Left renal cortex interstitium (tissue), 4 donors: ENCODE data around the gene ZCCHC17. TPM values are rescaled to one million over a fixed set of nuclear protein-coding genes. Genes with fewer than 3 reads are reported as not detected.

Experiments
- DNase-seq, 4 donors: peaks; one replicate each; pipeline ENCODE4 v3.0.0-alpha.2; 2013; ENCODE audit warnings: low read depth in 4 of 4, low spot score in 2 of 4, missing footprints in 1 of 4
- polyA plus RNA-seq, 4 donors: library from polyadenylated mRNA; unstranded; fragments of 120-200 nt; gene quantifications; one replicate each; pipeline ENCODE4 v1.2.1, GENCODE V29; 2013; ENCODE audit not compliant: insufficient read length in 4 of 4

ZCCHC17 gene
- polyA plus RNA-seq, 4 donors, result 45.7 to 55.7 (median 48.6) TPM

GRCh38 chr1:31389616-31390015 is 92.8 kb downstream of the ZCCHC17 start:
- DNase-seq, result no peak

GRCh38 chr1:31390071-31390470 is 93.2 kb downstream of the ZCCHC17 start:
- no peak for DNase-seq

DNA sequence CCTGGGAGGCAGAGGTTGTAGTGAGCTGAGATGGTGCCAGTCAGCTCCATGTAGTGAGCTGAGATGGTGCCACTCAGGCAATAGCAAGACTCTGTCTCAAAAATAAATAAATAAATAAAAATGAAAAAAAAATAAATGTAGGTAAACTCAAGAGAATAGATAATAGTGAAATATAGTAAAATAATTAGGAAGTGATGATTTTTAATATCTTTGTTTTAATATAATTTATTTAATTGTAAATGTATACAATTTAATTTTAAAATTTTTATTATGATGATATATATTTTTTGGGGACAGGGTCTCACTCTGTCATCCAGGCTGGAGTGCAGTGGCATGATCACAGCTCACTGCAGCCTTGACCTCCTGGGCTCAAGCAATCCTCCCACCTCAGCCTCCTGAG is 96.6 kb downstream of the ZCCHC17 start:
- DNase-seq, result no peak

GRCh38 chr1:31394584-31395193 is 97.9 kb downstream of the ZCCHC17 start:
- peak in 3 of 4 donors; percentile 51 to 66 (median 61) for DNase-seq

- no peak for DNase-seq
These were observed 100.0 kb downstream of the ZCCHC17 start for GRCh38 chr1:31396633-31397351.

DNA sequence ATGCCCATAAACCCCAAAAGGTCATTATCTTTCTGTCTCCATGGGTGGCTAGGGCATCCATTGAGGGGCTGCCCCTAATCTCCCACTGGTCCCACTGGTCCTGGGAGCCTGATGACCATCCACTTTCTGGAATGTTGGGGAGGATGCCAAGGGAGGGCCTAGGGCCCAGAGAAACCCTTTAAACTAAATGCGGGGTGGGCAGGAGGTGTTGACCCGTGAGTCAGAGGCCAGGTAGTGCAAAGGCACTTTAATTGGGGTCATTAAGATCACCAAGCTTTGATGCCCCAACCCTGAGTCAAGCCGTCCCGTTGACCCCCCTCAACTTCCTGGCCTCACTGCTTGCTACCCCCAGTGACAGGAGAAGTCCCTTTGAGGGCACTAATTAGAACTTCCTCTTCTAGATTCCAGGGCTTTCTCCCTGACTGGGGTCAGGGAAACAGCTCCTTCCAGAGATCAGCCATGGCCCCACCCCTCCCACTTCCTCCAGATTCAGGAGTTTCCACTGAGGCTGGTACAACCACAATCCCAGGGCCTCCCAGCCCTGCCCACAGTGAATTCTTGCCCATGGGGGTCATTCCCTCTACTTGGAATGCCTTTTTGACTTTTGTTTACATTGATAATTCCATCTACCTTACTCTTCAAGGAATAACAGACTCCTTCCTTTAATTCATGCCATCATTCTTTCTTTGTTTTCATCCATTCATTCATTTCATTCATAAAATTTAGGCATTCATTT is 100.7 kb downstream of the ZCCHC17 start:
- no peak for DNase-seq

- no peak for DNase-seq
These were observed 101.4 kb downstream of the ZCCHC17 start for GRCh38 chr1:31398246-31398645.

- no peak for DNase-seq
These were observed 103.1 kb downstream of the ZCCHC17 start for GRCh38 chr1:31399976-31400375.

DNA sequence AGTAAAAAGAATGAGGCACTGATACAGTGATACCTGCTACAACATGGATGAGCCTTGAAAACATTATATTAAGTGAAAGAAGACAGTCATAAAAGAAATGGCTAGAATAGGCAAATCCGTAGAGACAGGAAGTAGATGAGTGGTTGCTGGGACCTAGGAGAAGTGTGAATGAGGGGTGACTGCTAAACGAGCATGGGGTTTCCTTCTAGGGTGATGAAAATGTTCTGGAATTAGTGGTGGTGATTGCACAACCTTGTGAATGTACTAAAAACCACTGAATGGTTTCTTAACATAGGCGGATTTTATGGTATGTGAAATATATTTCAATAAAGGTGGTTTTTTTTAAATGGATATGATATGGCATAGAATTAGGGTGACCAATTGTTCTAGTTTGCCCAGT is 103.6 kb downstream of the ZCCHC17 start:
- DNase-seq, result no peak

GRCh38 chr1:31401241-31401640 is 104.4 kb downstream of the ZCCHC17 start:
- DNase-seq, result no peak

GRCh38 chr1:31405578-31406245 is 108.9 kb downstream of the ZCCHC17 start:
- DNase-seq, result no peak

GRCh38 chr1:31407029-31407626 is 110.3 kb downstream of the ZCCHC17 start:
- no peak for DNase-seq

DNA sequence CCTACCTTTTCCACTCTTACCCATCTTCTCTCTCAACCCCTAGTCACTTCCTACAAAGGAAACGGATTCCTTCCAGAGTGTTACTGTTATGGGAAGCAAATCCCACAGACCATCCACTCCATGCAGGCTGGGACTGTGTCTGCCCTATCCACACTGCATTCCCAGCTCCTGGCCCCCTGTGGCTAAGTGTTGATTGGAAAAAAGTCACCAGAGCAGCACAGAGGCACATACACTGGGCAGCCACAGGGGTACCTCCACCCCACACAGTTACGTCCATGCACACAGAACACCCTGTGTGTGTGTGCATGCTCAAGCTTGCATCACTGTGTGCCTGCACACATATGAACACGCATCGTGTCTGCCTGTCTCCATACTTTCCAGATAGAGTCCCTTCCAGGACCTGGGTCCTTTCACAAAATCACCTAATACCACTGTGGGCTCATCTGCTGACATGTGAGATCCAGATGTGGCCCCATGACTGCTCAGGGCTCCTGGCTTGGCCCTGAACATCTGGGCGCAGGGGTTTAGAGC is 112.0 kb downstream of the ZCCHC17 start:
- no peak for DNase-seq

- no peak for DNase-seq
These were observed 113.4 kb downstream of the ZCCHC17 start for GRCh38 chr1:31409946-31410858.

GRCh38 chr1:31410871-31411270 is 114.0 kb downstream of the ZCCHC17 start:
- no peak for DNase-seq

- DNase-seq, result no peak
These were observed 115.4 kb downstream of the ZCCHC17 start for GRCh38 chr1:31412205-31412604.

- no peak for DNase-seq
These were observed 116.0 kb downstream of the ZCCHC17 start, which contains the start of gene SERINC2 for GRCh38 chr1:31412732-31413404. Gene SERINC2 (plus strand): TSS chr1:31413213. CDS start chr1:31413266, 53 bp downstream.

- DNase-seq, result peak in 3 of 4 donors; percentile 30 to 55 (median 51)
These were observed 116.7 kb downstream of the ZCCHC17 start for GRCh38 chr1:31413405-31414001.
